IPS DF 19.7 (cell line): ENCODE results near the gene C5orf47.

Source experiments
- DNase-seq: peaks from one replicate; pipeline ENCODE4 v3.0.0-alpha.2; 2013; ENCODE audit warnings: low read depth, low spot score

Gene C5orf47, protein sequence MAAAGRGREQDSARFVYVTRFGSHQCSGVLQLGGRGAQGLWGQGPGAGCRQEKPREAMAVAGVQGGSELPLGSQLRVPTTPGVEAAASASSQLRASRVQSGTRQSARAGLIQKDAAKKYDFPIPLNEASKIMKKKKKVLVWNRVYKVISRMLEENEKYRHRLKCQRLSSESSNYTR

DNA sequence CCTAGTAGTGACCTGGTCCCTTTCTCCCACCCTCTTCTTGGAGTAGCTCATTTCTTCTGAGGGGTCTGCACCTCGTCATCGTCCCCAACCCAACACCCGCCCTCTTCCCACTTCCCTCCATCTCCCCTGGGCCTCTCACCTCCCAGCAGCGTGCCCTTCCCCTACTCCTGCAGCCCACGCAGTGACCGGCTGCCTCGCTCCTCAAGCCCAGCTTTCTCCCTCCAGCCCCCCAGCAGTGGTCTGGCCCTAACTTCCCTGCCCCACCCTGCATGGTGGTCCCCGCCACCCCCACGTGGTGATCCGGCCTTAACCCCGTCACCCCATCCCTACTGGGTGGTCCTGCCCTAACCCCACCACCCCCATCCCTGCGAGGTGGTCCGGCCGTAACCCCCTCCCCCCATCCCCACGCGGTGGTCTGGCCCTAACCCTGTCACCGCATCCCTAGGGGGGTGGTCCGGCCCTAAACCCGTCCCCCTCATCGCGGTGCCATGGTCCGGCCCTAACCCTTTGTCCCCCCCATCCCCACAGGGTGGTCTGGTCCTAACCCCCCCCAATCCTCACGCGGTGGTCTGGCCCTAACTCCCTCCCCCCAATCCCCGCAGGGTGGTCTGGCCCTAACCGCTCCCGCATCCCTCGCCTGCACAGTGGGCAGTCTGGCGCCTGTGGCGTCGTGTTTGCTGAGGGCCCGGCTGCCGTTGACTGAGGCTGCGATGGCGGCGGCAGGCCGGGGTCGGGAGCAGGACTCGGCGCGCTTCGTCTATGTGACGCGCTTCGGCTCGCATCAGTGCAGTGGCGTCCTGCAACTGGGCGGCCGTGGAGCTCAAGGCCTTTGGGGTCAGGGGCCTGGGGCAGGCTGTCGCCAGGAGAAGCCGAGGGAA, at the start of gene C5orf47:
C5orf47 (plus strand) TSS at position 617 of the 878 bp plus-strand sequence; CDS start at position 711, 94 bp downstream.
- no peak for DNase-seq

DNA sequence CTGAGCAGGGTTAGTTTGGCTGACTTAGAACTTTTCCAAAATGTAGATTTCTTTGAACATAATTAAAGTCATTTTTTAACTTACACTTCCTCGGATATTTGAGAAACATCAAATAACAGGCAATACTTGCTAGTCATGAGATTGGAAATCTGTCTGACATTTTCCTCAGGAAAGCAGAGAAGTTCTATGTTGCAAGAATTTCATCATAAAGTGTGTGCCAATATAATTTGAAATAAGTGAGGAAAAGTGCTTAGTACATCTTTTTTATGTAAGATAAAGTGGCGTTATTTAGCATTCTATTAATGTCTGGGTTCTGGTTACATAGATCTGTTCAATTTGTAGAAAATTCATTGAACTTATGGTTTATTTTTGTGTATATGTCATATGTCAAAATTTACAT, 48.7 kb upstream of the C5orf47 start:
- no peak for DNase-seq

DNA sequence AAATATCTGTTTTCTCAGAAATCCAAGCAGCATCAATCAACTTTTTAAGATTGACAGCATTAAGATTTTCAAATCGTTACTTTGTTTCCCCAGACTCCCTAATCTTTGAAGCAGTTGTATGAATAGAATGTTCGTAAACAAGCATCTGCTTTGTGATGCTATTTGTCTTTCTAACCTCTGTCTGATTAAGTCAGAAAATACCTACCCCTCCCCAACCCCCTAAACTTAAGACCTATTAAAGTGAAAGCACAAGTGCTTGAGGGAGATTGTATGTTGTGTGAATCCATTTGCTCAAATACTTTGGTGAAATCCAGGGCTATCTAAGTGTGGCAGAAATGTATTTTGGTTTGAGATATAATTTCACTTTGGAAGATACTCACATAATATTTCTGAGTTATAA, 47.9 kb upstream of the C5orf47 start:
- no peak for DNase-seq

DNA sequence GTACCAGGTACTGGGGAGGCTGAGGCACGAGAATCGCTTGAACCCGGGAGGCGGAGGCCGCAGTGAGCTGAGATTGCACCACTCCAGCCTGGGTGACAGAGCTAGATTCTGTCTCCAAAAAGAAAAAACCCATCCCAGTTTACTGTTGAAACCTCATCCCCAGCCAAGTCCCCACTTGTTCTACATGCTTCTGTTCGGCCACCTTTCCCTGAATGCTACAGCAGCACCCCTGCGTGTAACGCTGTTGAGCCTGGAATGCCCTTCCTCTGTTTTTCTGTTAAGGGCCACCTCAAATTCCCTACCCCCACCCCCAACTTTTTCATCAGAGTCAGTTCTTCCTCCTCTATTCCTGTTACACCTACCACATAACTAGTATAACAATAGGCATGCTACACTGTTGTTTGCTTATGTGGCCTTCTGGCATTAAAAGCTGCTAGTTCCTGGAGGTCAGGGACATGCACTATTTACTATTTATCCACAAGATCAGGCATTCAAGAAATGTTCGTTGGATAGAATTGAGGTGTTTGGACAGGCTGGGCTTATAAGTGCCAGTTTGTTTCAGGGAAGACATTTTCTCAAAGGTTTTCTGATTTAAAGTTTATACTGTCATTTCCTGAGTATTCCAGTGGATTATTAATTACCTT, 47.1 kb upstream of the C5orf47 start:
- no peak for DNase-seq

DNA sequence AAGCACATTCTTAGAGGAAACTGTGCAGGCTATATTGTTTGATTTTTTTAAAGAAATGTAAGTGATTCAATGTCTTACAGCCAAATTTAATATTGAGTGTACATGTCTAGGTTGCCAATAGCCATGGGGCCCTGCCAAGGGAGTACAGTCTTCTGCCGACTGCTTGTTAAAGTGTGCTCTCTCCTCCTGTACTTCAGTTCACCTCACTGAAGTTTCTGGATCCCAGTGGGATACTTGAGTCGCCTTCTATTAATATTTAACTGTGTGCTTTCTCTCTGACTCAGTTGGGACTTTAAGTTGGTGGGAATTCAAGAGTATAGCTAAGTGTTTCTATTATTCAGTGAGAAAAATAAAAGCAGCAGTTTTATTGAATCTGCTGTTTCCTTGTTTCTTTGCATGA, 44.5 kb upstream of the C5orf47 start:
- no peak for DNase-seq

DNA sequence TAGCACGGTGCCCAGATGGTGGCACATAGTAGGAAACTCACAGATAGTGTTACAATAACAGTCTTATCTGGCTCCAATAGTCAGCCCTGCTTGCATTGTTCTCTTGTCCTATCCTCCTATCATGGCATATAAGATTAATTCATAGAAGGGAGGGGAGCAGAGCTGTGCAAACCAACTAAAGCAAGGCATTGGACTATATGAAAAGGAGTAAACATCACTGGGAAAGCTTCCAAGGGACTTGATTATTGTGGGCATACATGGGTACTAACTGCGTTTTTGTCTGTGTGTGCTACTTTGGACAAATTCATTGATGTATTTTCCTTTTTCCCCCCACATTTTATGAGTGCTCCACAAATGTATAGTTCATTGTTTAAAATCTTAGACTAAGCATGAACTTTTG, 43.8 kb upstream of the C5orf47 start:
- no peak for DNase-seq

DNA sequence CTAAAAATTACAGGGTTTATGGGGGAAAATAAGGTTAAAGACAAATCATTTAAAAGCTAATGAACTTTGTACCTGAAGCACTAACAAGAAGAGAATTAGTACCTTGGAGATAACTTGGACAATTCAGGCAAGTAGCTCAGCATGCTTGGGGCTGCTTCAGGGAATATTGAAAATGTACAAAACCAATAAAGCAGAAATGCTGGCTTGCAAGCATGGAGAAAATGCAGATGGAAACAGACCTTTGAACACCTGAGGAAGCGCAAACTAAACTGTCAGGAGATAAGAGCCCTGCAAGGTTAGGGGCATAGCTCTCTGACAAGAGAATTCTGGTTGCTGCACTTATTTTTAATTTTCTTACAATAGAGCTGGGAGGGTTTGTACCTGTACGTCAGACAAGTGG, 42.6 kb upstream of the C5orf47 start:
- no peak for DNase-seq

DNA sequence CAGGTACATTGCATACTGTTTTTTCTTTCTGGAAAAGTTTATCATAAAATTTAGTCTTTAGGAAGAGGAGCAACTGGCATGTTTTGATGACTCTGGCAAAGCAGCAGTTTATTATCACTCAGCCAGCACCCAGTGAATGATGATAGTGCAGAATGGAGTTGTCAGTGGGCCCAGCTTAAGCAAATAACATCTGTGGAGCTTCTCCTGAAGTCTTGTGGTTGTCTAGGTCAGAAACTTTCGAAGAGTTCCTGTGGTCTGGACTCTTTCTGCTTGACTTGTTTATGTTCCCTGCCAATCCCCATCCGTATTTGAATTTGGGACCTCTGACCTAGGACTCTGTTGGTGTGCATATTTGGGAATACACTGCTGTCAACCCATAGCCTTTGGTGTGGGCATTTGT, 38.1 kb upstream of the C5orf47 start:
- DNase-seq, result no peak

DNA sequence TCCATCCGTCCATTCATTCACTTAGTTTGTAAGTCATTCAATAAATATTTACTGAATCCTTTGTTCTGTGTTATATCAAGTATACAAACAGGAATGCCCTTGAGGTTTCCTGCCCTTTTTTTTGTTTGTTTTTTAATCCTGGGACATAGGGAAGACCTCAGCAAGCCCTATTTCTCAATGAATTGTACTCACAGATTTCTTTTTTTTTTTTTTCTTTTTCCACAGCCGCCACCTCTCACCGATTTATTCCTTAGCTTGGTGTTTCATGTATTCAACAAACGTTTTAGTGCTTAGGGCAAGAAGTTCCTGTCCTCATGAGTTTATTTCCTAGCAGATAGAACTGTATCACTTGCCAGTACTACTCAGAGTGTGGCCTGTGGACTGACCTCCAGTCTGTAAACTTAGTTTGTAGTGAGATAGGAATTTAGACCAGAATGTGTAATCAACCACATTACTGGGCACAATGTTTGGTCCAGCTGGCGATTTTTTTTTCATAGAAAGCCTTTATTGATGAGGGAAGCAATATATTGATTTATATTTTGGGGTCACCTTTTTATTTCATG, 35.4 kb upstream of the C5orf47 start:
- no peak for DNase-seq

DNA sequence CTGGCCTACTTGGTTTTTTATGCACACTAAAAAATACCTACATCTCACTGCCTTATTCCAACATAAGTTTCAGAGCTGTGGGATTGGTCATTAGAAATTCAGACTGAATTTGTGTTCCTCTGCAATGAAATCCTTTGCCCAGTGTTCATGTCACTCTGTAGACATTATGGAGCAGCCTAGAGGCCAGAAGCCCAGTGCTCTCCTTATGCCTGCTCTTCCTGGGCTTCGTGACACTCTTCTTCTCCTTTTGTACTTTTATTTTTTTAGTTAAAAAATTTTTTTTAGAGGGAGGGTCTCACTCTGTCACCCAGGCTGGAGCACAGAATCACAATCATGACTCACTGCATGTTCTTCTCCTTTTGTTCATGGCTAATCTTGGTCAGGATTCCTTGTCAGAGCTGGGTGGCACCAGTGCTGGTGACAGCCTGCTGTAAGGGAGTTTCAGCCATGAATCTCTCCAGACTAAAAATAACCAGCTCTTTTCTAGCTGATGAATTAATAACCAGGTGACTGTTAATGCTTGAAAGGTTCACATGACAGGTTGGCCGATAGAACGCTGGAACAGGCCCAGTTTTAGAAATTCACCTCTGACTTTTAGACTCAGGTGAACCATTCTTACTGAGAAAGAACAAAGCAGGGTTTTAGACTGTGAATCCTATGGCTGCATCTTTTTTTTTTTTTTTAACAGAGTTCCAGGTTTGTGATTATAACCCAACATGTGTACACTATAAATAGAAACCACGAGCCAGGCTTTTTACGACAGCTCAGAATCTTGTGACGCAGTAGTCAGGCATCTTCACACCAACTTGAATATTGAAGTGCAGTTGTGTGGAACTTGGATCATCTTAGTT, 34.1 kb upstream of the C5orf47 start:
- no peak for DNase-seq

DNA sequence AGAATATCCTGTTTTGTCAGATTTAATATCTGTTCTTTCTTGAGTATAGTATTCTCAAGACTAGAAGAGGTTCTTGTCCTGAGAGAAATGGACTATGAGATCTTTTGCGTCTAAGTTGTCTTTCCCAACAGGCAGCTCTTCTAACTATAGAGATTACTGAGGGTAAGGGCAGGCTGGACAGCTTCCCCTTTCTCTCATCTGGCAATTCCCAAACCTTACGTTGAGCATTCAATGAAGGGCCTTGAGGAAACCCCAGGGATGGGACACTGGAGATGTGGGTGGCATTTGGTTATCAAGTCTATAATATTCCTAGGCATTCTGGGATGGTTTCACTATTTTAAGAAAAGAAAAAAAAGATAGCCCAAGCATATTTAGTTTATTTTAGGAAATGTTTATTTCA, 28.0 kb upstream of the C5orf47 start:
- DNase-seq, result no peak

DNA sequence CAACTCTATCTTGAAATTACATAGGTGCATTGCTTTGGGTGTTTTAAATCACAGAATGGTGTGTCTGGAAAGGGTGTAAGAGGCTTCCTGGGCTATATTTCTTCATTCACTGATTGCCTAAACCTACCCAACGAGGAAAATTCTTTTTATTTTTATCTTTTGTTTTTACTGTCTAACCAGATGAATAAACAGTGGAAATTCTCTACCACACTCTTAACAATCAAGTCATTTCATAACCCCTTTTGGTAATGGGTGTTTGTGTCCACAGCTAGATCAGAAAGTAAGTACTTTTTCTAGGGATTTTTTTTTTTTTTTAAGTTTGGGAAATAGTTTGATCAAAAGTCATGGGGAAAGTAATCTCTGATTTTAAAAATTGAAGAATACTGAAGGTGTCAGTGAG, 27.6 kb upstream of the C5orf47 start:
- DNase-seq, result no peak

DNA sequence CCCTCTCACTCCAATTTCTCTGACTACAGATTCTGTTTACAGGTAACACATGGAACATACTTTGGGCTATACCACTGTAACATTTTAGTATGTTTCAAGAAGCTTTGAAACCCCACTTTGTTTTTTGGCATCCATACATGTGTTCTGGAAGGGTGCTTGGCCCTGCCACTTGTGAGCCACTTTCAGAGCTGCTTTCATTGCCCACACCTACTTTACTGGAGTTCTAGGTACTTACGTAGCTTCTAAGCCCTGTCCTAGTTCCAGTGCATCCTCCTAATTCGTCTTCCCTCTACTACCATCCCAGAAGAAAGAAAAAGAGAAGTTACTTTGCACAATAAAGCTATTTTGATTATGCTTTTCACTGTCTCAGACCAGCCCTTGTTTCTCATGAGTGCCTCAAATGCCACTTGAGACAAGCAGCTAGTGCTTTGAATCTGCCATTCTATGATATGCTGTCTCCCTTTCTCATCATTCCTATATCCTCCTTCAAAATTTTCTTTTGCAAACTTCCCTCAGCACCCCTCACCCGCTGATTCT, 26.5 kb upstream of the C5orf47 start:
- DNase-seq, result no peak

DNA sequence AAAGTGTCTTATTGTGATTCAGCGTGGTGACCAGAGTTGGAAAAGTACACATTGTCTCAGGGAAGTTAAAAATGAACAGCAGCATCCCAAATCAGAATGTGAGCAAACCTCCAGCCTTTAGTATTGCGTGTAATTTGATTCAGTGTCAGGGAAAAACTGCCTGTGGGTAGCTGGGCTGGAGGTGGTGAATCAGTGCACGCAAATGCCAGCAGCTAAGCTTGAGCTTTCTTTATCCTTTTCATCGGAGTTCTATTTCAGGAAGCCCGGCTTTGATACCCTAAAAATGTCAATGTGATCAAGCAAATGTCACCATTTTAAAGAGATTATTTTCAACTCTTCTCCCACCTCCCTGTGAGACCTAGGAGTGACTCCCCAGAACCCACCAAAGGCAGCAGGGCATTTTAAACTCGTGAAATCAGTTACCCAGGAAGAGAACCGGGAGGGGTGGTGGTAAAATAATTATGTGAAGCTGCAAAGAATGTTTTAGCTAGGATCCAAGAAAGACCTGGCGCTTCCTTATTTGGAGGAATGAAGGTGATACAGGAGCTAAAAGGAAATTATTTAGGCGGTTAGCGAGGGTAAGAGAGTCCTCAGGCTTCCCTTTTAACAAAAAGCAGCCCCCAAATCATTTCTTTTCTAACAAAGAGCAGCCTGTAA, 25.7 kb upstream of the C5orf47 start:
- DNase-seq, result no peak

DNA sequence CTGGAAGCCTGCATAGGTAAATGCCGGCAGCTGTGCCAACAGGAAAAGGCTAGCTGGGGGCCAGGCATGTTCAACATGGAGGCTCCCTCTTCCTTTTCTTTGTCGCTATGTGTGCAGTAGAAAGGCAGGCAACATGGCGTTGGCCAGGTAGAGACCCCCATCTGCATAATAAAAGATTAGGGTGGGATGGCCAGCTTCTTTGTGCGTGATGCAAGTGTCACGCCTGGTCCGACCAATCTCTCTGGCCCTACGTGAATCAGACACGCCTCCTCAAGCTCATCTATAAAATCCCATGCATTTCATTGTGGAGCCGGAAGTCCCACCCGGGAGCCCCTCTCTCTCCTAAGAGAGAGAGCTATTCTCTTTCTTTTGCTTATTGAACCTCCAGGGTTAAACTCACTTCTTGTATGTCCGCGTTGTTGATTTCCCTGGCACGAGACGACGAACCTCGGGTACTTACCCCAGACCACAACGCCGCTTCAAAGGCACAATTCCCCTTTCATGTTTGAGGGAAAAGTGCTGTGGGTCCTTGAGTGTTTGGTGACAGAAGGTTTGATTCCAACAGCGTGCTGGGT, 25.0 kb upstream of the C5orf47 start:
- DNase-seq, result peak; percentile 80

DNA sequence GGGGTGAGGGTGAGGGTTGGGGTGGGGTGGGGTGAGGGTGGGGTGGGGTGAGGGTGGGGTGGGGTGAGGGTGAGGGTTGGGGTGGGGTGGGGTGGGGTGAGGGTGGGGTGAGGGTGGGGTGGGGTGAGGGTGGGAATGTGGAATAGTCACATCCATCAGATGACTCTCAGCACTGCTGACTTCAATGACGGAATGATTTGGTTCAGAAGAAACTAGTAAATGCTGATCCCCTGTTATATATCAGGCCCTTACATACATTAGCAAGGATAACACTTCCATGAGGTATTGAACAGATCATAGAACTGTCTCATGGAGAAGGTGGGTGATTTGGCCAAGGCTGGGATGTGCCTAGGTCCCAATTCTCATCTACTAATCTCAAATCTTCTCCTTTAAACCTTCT, 24.5 kb upstream of the C5orf47 start:
- no peak for DNase-seq

DNA sequence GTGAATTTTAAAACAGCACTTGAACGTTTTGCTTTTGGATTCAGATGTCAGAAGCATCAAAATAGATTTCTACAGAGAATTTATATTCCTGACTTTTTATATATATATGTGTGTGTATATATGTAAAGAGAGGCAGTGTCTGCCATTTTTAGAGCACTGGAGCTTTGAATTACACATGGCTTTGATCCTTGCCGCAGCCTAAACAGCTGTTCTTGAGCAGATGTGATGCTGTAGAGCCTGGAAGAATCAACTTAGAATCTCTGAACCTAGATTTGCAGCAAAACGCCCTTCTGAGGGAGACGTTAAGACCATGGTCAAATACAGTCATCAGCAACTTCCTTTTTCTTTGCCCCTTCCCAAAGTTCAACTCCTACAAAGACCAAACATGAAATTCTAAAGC, 21.7 kb upstream of the C5orf47 start:
- no peak for DNase-seq

DNA sequence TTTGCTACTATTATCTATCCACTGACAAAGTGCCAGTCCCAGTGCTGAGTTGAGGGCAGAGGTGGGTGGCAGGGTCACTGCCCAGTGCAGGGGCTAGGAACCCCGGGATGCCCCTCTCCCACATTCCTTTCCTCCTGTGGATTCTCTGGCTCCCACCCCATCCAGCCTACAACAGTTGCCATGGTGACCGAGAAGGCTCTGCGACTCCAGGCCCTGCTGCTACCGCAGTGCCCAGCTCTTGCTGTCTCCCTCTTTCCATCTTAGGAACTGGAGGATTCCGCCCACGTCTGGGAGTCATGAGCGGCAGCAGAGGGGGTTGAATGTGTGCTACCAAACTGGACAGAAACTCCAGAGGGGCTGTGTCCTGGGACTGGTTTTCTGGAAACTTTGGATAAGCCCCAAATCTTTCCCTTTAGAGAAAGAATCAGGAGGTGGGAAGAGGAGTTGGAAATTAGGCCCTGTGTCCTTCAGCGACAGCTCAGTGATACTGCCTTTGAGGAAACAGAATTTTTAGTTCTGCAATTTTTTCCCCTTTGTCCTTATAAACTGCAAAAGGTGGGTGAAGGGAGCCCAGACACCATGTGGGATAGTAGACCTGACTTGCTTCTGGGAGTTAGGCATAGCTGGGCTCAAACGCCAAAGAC, 20.7 kb upstream of the C5orf47 start:
- no peak for DNase-seq

DNA sequence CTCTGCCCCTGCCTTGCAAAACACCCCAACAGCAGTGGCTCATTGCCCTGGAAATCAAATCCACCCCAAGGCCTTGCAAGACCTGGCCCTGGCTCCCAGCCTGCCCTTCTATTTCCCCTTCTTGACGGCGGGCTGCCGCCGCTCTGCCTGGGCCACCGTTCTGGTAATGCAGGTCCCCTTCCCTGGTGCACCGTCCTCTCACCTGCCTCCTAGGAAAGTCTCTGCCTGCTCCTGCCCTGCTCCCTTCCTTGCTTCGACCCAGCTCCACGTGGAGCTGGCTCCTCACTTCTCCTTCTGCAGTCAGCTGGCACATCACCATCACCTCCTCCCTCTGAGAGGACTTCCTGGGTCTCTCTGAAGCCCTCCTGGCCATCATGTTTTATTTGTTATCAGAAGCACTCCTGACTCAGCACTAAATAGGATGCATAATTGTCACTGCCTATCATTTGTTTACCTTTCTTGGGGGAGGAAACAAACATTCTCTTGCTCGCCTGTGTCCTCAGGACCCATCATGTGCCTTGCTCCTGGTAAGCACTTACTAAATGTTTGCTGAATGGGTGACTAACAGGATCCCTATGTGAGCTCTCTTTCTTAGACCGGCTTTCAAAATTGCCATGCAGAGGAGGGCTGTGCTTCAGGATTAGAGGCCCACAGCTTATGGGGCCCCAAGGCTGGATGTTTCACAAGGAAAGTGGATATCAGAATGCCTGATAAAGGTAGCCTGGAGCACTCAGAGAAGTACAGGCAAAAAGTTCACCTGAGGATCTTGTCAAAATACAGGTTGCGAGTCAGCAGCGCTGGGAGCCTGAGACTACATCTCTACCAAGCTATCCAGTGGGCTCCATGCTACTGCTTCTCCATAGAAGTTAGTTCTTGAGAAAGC, 19.6 kb upstream of the C5orf47 start:
- DNase-seq, result no peak
